Immature natural killer cell (primary cell): ENCODE measurements around the gene ROBO1. TPM values are rescaled to one million over a fixed set of nuclear protein-coding genes. Genes with fewer than 3 reads are reported as not detected.

Experiments used
- DNase-seq, 3 donors: peaks; one replicate each; pipeline ENCODE4 v3.0.0; 2022; ENCODE audit warnings: mixed read lengths in 1 of 3
- H3K27ac Mint-ChIP-seq, 6 donors: one replicate each; pipeline ENCODE4 v1.8.0; 2020; ENCODE audit warnings: mixed read lengths in 6 of 6, mild to moderate bottlenecking in 5 of 6, inconsistent platforms in 4 of 6, moderate library complexity in 3 of 6
- H3K27me3 Mint-ChIP-seq, 3 donors: one replicate each; pipeline ENCODE4 v1.8.0; 2020 to 2021; ENCODE audit warnings: low read depth in 3 of 3, mild to moderate bottlenecking in 3 of 3, mixed read lengths in 3 of 3, moderate library complexity in 3 of 3, inconsistent platforms in 1 of 3
- H3K36me3 Mint-ChIP-seq, 3 donors: one replicate each; pipeline ENCODE4 v1.8.0; 2020; ENCODE audit warnings: mixed read lengths in 3 of 3, inconsistent platforms in 2 of 3, mild to moderate bottlenecking in 2 of 3
- H3K4me1 Mint-ChIP-seq, 2 donors: one replicate each; pipeline ENCODE4 v1.8.0; 2020; ENCODE audit warnings: inconsistent platforms in 2 of 2, mild to moderate bottlenecking in 2 of 2, mixed read lengths in 2 of 2, moderate library complexity in 1 of 2
- H3K4me3 Mint-ChIP-seq, 5 donors: one replicate each; pipeline ENCODE4 v1.8.0; 2020; ENCODE audit warnings: mild to moderate bottlenecking in 5 of 5, mixed read lengths in 5 of 5, inconsistent platforms in 3 of 5, moderate library complexity in 3 of 5
- H3K9me3 Mint-ChIP-seq, 6 donors: one replicate each; pipeline ENCODE4 v1.8.0; 2020; ENCODE audit warnings: mild to moderate bottlenecking in 6 of 6, mixed read lengths in 6 of 6, inconsistent platforms in 4 of 6, moderate library complexity in 3 of 6
- polyA plus RNA-seq, 3 donors: library from polyadenylated mRNA; unstranded; fragments of 300-500 nt; fragmentation: Illumina TruSeq; gene quantifications; one replicate each; pipeline ENCODE4 v1.2.3, GENCODE V29; 2021

ROBO1 gene
- polyA plus RNA-seq, 3 donors from 2014 or later = 0.63 TPM; not detected in 2

DNA sequence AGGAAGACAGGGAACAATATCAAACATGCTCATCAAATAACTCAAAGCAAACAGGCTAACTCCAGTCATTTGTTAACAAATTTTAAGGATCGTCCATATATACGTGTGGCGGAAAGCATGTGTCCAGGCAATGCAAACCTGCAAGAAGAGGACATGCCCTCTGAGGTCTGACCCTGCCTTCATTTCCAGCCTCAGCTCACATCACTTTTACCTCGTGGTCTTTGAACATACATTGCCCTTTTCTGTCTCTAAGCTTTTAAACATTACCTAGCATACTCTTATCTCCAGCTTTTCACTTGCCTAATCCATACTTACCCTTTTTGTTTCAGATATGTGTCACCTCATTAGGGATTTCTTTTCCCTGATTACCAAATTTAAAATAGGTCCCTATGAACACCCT lies 944.4 kb downstream of the ROBO1 start:
- Mint-ChIP-seq H3K4me3 (no peak overlapping the region), H3K27me3 (peaks cover 0 to 3% (median 0%) of the 10 kb centered on the region in 3 donors), H3K9me3 (peaks cover 2 to 53% (median 14%) of the 10 kb centered on the region in 6 donors), H3K36me3 (no peaks in the 10 kb centered on the region), H3K4me1 (no peaks in the 10 kb centered on the region), H3K27ac (no peak overlapping the region)
- DNase-seq = no peak

DNA sequence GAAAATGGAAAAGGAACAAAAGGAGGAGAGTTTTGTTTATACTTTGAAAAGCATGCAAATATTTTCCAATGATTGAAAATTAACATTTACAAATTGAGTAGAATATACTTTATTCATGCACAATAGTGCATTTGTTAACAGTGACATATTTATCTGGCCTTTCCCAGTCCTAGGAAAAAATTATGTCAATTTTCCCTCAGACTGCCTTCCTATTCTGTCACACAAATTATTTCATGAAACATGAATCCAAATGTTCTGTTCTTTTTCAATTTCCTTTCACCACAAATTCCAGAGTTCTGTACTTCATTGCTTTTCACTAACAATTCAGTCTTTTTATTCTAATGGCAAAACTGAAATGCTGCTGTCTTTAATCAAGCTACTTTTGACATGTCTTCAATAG lies 945.1 kb downstream of the ROBO1 start:
- Mint-ChIP-seq H3K4me3 (no peak overlapping the region), H3K27ac (no peak overlapping the region), H3K36me3 (no peaks in the 10 kb centered on the region), H3K27me3 (peaks cover 0 to 3% (median 0%) of the 10 kb centered on the region in 3 donors), H3K4me1 (no peaks in the 10 kb centered on the region), H3K9me3 (peaks cover 2 to 52% (median 14%) of the 10 kb centered on the region in 6 donors)
- DNase-seq = no peak

DNA sequence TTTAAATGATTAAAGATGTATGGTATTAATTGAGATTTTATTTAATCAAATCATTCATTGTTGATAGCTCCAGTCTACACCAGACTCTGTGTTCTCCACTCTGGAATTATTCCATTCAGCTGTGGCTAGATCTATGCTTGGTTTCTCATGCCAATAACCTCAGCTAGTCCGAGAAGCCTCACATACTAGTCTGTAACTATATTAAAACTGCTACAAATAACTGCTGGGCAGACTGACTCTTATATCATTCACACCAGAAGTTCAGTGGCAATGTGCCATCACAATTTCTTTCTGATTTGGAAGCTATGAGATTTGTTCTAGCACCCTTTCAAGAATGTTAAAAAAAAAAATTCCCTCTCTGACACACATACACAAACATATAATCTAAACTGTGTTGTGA lies 947.3 kb downstream of the ROBO1 start:
- no peaks in the 10 kb centered on the region for H3K36me3 Mint-ChIP-seq
- no peaks in the 10 kb centered on the region for H3K4me1 Mint-ChIP-seq
- H3K4me3 Mint-ChIP-seq = no peak overlapping the region
- no peak for DNase-seq
- no peak overlapping the region for H3K27ac Mint-ChIP-seq
- H3K27me3 Mint-ChIP-seq = peaks cover 0 to 2% (median 0%) of the 10 kb centered on the region in 3 donors
- H3K9me3 Mint-ChIP-seq = peaks cover 2 to 59% (median 10%) of the 10 kb centered on the region in 6 donors

DNA sequence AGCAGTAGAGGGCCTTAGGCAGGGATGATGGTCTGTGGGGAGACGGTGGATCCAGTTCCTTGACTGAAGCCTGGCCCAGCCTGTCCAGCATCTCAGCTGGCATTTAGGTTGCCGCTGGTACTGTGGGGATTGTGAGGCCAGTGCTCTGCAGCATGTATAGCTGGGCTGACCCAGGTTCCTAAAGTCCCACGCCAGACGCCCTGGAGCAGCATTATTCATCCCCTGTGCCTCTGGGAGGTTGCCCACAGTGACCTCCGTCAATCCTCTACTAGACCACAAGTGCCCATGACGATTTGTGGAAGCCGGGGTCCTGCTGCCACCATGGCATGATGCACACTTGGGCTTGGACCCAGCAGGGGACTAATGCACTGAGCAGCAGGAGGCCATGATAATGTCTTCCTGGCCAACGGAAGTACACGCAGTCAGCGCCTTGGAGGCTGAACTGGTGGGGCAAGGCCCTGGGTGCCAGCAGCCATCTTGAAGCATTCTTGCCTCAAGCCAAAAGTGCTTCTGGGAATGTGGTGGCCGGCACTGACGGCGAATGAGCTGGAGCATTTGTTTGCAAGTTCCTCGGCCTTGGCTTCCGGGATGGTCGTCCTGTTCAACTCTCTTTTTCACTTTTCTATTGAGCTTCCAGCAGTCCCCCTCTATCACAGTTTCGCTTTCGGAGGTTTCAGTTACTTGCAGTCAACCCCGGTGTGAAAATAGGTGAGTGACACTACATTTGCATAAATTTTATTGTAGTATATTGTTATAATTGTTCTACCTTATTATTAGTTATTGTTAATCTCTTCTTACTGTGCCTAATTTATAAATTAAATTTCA lies 949.4 kb downstream of the ROBO1 start:
- Mint-ChIP-seq H3K9me3 (peaks cover 2 to 45% (median 13%) of the 10 kb centered on the region in 6 donors), H3K27me3 (peaks cover 0 to 2% (median 0%) of the 10 kb centered on the region in 3 donors), H3K36me3 (no peaks in the 10 kb centered on the region), H3K27ac (no peak overlapping the region), H3K4me3 (no peak overlapping the region), H3K4me1 (no peaks in the 10 kb centered on the region)
- no peak for DNase-seq

DNA sequence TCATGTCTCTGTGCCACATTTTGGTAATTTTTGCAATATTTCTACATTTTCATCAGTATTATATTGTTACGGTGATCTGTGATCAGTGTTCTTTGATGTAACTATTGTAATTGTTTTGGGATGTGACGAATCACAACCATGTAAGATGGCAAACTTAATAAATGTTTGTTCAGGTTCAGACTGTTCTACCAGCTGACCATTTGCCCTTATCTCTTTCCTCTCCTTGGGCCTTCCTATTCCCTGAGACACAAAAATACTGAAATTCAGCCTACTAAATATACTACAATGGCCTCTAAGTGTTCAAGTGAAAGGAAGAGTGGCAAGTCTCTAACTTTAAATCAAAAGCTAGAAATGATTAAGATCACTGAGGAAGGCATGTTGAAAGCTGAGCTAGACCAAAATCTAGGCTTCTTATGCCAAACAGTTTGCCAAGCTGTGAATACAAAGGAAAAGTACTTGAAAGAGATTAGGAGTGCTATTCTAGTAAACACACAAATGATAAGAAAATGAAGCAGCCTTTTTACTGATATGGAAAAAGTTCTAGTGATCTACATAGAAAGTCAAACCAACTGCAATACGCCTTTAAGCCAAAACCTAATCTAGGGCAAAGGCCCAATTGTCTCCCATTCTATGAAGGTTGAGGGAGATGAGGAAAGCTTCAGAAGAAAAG lies 952.8 kb downstream of the ROBO1 start:
- no peaks in the 10 kb centered on the region for H3K4me1 Mint-ChIP-seq

DNA sequence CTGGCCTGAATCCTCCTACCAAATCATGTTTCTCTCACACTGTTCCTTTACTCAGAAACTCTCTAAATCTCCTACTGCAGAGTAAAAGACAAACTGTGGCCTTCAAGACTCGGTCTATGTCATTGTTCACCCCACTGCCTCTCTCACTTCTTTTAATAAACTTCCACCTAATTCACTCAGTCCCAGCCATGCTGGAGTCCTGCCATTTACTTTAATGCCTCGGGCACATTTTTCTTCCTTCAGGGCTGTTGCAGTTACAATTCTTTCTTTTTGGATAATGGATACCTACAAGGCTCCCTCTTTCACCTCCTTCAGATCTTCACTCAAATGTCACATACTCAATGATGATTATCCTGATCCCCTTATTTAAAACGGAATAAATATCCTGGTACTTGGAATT lies 955.6 kb downstream of the ROBO1 start:
- Mint-ChIP-seq H3K4me3 (no peak overlapping the region), H3K36me3 (no peaks in the 10 kb centered on the region)

More for the DNA sequence above, 952.8 kb downstream of the ROBO1 start:
- no peak for DNase-seq
- Mint-ChIP-seq H3K4me3 (no peak overlapping the region), H3K27ac (no peak overlapping the region), H3K9me3 (peaks cover 1 to 52% (median 14%) of the 10 kb centered on the region in 6 donors), H3K27me3 (peaks cover 0 to 2% (median 0%) of the 10 kb centered on the region in 3 donors), H3K36me3 (no peaks in the 10 kb centered on the region)

DNA sequence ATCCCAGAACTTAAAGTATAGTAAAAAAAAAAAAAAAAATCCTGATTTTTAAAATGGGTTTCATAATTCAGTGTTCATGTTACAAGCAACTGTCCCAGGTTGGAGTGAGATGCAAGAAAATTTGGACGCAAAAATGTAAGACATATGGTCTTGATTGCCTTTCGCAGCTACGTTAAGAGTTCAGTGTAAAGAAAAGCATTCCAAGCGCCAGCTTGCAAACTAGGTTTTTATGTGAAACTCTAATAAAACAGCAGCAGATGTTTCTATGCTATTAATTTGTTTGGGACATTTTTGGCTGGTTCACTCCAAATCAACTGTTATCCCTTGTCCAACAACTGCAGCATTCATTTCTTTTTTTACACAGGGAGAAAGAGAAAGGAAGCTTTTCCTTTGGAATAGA lies 957.8 kb downstream of the ROBO1 start:
- Mint-ChIP-seq H3K27ac (no peak overlapping the region), H3K4me3 (no peak overlapping the region), H3K9me3 (peaks cover 3 to 40% (median 21%) of the 10 kb centered on the region in 6 donors), H3K36me3 (no peaks in the 10 kb centered on the region), H3K4me1 (no peaks in the 10 kb centered on the region), H3K27me3 (peaks cover 0 to 2% (median 0%) of the 10 kb centered on the region in 3 donors)
- DNase-seq = no peak

More for the DNA sequence above, 955.6 kb downstream of the ROBO1 start:
- H3K9me3 Mint-ChIP-seq = peaks cover 3 to 46% (median 17%) of the 10 kb centered on the region in 6 donors
- no peaks in the 10 kb centered on the region for H3K4me1 Mint-ChIP-seq
- H3K27me3 Mint-ChIP-seq = peaks cover 0 to 3% (median 0%) of the 10 kb centered on the region in 3 donors
- DNase-seq = no peak
- H3K27ac Mint-ChIP-seq = no peak overlapping the region

DNA sequence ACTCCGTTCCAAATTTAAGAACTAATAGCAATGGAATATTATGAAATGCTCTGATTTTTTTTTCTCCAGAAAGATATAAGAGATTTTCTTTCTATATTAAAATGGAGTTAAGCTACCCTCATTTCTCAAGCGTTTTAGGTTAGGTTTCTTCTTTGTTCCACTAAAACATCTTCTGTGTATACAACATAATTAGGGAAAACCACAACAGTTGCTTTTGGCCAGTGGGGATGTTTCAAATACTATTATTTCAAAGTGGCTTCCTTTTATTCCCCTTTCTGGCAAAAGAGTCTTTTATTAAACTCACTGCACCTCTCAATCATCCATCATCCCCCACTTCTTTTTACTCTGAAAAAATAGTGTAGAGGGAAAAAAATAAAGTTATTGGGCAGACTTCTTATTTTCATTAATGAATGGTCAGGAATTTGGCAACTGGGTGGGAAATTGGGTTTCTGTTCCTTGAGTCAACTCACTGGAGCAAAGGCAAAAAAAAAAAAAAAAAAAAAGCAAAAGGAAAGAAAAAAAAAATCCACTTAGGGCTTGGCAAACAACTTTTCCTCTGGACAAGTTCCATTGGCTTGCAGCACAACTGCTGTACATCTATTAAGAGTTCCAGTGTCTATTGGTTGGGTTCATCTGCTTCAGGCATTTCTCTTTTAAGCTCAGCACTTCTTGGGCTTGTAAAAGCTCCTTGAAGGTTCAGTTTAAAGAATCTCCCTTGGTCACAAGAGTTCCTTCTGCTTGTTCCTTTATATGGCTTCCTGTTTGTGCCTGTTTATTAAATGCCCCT lies 963.4 kb downstream of the ROBO1 start:
- no peak overlapping the region for H3K27ac Mint-ChIP-seq

DNA sequence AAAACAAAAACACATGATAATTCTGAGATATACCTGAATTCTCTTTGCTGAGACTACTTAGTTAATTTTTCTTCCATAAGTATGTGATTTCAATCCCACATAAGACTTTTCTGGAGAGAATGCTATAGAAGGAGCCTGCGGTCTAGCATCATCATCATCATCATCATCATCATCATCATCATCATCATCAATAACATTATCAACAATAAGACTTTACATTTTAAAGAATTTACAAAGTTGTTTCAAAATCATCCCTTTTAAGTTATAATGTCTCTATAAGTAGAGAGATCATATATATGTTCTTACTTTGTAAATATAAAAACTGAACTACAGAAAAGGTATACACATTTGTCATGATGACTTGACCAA lies 965.3 kb downstream of the ROBO1 start:
- Mint-ChIP-seq H3K4me1 (no peaks in the 10 kb centered on the region), H3K27ac (no peak overlapping the region), H3K9me3 (peaks cover 8 to 39% (median 21%) of the 10 kb centered on the region in 6 donors), H3K36me3 (no peaks in the 10 kb centered on the region), H3K27me3 (no peaks in the 10 kb centered on the region), H3K4me3 (no peak overlapping the region)
- DNase-seq = no peak

More for the DNA sequence above, 963.4 kb downstream of the ROBO1 start:
- DNase-seq = no peak
- no peak overlapping the region for H3K4me3 Mint-ChIP-seq
- H3K9me3 Mint-ChIP-seq = peaks cover 6 to 41% (median 27%) of the 10 kb centered on the region in 6 donors
- H3K4me1 Mint-ChIP-seq = no peaks in the 10 kb centered on the region
- H3K36me3 Mint-ChIP-seq = no peaks in the 10 kb centered on the region
- H3K27me3 Mint-ChIP-seq = peaks cover 0 to under 1% (median 0%) of the 10 kb centered on the region in 3 donors

DNA sequence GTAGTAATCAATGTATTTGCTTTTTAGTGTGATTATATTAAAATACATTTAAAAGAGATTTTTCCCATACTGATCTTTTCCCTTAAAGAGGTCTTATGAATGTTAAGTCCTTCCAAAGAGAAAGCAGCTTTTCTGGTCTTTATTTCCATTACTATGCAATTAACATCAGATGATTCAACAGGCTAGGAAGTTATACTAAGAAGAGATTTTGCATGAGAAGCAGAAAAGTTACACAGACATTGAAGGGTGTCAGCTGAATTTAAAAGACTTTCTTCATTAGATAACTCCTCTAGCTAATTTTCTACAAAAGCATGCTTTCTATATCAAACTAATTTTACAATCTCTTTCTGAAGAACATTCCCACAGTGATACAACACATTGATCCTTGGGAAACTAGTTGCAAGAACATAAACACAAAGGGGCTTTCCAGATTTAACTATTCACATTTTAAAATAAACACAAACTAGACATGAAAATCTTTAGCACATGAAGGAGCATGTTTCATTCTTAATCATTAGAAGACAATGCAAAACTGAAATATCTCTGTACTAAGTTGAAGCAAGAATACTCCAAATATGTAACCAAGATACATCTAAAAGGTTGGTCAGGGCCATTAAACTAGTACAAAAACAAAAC lies 965.8 kb downstream of the ROBO1 start:
- Mint-ChIP-seq H3K27me3 (no peaks in the 10 kb centered on the region), H3K4me1 (peaks cover 0 to 2% of the 10 kb centered on the region in 2 donors), H3K27ac (no peak overlapping the region), H3K9me3 (peaks cover 9 to 39% (median 21%) of the 10 kb centered on the region in 6 donors), H3K36me3 (no peaks in the 10 kb centered on the region), H3K4me3 (no peak overlapping the region)
- DNase-seq = no peak

DNA sequence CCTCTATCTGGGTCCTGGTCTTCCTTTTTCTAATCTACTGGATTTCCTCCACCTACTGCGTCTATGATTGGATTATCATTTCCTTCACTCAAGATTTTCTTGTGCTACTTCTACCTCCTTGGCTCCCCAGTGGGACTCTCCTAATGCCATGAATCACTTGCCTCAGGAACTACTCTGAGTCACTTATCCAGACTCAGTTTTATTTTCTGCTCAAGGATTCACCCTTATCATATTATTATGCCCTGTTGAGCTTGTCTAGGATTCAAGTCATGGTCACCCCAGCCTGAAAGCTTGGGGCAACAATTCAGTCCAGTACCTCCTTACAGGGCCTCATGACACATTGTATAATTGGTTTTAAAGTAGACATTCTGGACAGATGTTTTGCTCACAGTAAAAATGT lies 968.1 kb downstream of the ROBO1 start:
- H3K36me3 Mint-ChIP-seq = no peaks in the 10 kb centered on the region
- H3K4me3 Mint-ChIP-seq = no peak overlapping the region
- no peaks in the 10 kb centered on the region for H3K27me3 Mint-ChIP-seq
- no peak overlapping the region for H3K27ac Mint-ChIP-seq
- DNase-seq = no peak
- peaks cover 10 to 46% (median 22%) of the 10 kb centered on the region in 6 donors for H3K9me3 Mint-ChIP-seq
- H3K4me1 Mint-ChIP-seq = peaks cover 0 to 10% of the 10 kb centered on the region in 2 donors

DNA sequence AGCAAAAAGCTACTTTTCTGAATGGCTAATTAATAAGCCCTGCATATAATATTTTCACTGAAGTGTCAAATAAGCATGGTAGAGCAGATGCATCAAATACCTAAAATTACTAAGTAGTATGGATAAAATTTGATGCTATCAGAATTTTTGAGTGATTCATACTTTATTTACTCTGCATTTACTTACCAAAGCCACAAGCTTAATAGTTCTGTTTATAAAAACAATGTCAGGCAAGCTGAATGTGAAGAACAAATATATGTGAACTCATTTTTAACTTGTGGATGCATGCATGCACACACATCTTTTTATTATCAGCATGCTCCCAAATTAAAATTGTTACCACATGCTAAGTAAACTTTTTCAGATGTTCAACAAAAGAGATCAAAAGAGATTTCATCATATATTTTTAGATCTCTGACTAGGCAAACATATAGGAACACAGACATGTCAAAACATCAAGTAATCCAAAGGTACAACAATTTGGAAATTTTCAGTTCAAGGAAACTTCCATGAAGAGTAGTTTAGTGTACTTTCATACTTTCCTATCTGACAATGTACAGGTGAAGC lies 969.4 kb downstream of the ROBO1 start:
- H3K4me1 Mint-ChIP-seq = peaks cover 0 to 10% of the 10 kb centered on the region in 2 donors
- H3K36me3 Mint-ChIP-seq = no peaks in the 10 kb centered on the region

DNA sequence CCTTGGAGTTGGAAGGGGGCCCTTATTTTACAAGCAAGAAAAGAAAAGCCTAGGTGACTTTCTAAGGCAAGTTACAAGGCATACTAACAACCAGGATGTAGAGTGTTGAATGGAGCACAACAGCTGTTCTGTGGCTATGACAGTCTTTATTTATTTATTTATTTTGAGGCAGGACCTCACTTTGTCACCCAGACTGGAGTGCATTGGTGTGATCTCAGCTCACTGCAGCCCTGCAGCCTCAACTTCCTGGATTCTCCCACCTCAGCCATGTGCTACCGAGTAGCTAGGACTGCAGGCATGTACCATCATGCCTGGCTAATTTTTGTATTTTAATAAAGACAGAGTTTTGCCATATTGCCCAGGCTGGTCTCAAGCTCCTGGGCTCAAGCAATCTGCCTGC lies 973.4 kb downstream of the ROBO1 start:
- Mint-ChIP-seq H3K4me1 (peaks cover 0 to 10% of the 10 kb centered on the region in 2 donors), H3K4me3 (no peak overlapping the region), H3K27ac (no peak overlapping the region)

More for the DNA sequence above, 969.4 kb downstream of the ROBO1 start:
- no peaks in the 10 kb centered on the region for H3K27me3 Mint-ChIP-seq
- no peak for DNase-seq
- peaks cover 10 to 46% (median 22%) of the 10 kb centered on the region in 6 donors for H3K9me3 Mint-ChIP-seq
- no peak overlapping the region for H3K4me3 Mint-ChIP-seq
- no peak overlapping the region for H3K27ac Mint-ChIP-seq

More for the DNA sequence above, 973.4 kb downstream of the ROBO1 start:
- Mint-ChIP-seq H3K36me3 (no peaks in the 10 kb centered on the region), H3K27me3 (no peaks in the 10 kb centered on the region), H3K9me3 (peaks cover 13 to 52% (median 18%) of the 10 kb centered on the region in 6 donors)
- DNase-seq = no peak
